Measurements from ENCODE around the gene TRIM32.

The TRIM32 gene, protein sequence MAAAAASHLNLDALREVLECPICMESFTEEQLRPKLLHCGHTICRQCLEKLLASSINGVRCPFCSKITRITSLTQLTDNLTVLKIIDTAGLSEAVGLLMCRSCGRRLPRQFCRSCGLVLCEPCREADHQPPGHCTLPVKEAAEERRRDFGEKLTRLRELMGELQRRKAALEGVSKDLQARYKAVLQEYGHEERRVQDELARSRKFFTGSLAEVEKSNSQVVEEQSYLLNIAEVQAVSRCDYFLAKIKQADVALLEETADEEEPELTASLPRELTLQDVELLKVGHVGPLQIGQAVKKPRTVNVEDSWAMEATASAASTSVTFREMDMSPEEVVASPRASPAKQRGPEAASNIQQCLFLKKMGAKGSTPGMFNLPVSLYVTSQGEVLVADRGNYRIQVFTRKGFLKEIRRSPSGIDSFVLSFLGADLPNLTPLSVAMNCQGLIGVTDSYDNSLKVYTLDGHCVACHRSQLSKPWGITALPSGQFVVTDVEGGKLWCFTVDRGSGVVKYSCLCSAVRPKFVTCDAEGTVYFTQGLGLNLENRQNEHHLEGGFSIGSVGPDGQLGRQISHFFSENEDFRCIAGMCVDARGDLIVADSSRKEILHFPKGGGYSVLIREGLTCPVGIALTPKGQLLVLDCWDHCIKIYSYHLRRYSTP

DNA sequence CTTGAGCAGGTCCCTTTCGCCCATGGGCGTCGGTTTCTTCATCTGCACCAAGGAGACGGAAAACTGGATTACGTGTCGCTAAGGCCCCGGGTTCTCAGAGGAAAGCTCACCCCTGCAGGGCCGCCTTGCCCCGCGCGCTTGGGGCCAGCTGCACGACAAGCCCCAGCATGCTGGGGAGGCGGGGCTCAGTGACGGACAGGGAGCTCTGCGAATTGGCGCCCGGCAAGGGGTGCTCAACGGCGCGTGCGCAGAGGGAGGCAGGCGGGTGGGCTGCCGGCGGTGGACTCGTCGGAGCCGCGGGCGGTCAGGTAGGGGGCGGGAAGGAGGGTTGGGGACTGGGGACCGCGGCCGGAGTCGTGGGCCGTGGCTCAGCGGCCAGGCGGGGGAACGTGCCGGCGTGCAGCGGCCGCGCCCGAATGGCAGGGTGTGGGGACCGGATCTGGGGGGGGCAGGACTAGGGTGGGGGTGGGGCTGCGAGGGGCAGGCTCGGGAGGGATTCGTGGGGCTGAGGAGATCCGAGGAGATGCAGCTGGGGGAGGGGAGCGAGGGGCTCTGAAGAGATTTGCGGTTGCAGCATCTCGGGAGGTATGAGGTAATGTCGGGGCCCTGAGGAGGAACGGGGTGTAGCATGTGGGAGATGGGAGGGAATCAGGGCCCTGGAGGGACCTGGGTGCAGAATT, at the start of gene TRIM32:
Gene TRIM32, plus strand, starts transcription at position 232 of the 680 bp plus-strand sequence. CDS start 10,438 bp downstream, outside the sequence.
- DNase-seq: peak; percentile 93

DNA sequence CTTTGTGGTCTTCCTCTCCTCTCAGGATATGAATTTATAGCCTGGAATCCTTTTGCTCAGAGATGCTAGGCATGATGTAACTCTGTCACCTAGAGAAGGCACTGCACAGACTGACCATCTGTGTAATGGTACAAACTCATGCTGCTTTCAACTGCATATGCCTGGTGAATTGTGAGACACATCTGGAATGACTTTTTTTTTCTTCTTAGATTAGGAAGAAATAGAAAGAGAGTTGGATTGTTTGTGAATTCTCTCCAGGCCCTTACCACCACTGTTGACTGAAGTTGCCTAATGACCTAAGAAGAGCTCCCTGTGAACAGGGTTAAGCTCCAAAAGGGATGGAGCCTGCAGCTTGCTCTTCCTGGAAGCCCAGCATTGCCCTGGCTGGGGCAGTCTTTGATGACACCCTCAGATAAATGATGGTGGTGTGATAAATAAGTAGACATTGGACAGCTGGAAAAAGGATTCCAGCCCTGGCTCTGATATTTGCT, 47.8 kb upstream of the TRIM32 start:
- no peak for DNase-seq

DNA sequence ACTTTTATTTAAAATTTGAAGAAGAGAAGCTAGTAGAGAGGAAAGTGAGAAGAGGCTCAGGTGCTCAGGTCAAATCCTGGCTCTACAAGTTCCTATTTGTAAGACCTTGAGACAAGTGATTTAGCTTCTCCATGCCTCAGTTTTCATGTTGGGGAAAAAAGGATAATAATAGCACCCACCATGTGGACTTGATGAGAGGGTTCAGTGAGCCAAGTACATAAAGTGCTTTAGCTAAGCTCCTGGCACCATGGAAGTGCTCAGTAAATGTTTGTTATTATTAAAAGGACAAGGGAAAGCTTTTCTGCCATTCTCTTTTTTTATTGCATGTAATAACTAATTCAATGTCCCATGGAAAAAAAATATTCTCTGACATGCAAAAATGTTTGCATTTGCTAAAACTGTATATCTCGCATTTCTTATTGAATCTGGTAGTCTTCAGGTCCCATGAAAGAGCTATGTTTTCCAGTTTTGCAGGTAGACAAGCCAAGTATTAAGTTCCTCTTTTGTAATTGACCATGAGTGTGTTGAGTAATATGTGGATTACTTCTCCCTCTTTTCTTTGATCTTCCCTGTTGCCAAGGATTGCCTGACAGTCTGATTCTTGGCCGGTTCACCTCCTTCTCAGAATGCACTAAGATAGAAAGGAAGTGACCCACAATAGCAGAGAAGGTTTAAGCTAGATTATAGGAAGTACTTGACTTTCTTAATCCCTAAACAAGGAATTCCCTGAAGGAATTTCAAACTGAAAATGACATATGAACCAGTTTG, 45.6 kb upstream of the TRIM32 start:
- no peak for DNase-seq

DNA sequence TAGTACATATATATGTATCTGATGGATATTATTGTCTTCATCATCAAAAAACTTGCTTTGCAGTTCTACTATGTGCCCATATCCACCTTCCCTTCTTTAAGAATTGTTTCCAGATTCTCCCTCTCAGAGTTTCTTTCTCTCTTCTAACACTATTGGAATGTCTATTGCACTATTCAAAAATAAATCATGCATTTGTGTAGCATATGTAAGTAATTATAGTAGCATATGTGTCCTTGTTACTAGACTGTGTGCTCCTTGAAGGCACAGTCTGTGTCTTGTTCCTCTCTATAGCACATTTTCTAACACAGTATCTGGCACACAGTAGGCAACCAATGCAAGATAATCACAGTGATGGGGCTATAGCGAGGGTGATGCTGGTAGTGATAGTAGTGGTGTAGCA, 43.4 kb upstream of the TRIM32 start:
- no peak for DNase-seq

DNA sequence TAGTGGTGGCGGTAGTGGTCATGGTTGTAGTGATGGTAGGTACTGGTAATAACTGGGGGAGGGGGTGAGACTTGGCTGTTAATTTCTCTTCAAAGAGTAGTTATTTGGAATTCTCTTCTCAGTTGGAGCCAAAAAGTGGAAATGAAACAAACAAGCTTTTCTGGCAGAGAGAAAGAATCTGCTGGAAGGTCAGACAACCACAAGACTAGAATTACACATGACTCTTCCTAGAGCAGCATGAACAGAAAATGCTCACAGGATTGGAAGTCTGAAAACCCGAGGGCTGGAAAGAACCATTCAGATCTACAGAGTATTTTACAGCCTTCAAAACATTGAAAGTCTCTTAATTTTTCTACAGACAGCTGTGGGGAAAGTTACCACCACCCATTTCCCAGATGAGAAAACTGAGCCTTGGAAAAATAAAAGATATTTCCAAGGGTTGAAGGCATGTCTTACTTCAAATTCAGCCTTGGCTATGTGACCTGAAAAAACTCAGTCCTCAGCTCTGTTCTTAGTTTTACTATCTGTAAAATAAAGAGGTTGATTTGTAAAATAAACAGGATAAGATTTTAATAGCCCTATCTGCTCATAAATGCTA, 42.9 kb upstream of the TRIM32 start:
- DNase-seq: no peak

DNA sequence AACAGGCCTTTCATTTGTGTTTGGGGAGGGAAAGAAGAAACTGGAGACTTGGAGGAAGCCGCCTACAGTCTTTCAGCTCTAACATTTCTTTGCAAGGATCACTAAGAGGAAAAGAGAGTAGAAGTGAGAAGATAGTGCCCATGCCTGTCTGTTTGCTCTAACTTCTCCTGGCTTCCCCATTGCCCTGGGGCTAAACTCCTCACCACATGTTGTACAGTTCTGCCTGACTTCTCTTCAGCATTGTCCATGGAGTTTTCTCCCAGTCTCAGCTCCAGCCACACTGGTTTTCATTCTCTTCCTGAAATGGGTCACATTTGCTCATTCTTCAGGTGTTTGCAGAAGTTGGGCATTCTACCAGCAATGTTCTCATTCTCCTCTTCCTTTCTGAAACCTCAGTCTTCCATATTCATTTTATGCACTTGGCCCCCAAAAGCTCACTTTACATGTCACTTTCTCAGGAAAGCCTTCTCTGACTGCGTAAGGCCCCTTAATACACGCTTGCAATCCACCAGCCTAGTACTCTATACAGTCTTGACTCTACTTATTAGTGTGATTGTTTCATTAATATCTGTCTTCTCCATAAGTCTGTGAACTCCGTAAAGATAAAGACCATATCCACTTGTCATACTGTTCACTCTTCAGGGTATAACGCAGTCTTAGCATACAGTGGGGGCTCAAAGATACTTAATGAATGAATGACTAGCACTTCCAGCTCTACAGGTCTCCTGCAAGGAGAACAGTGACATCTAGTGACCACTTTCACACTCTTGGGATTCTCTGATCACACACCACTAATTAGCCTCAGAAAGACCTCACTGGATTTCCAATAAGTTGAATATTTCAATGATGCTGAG, 40.2 kb upstream of the TRIM32 start:
- no peak for DNase-seq

DNA sequence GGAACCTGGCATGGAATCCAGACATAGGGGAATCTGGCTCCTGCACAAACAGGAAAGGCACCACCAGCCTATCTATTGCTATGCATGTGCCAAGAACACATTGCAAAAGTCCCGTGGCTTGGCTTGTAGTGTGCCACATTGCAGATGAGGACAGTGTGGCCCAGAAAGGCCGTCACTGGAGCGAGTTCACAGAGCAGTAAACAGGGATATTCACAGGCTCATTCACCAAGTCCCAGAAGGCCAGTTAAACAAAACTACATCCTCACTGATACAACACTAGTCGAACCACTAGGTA, 39.6 kb upstream of the TRIM32 start:
- no peak for DNase-seq

DNA sequence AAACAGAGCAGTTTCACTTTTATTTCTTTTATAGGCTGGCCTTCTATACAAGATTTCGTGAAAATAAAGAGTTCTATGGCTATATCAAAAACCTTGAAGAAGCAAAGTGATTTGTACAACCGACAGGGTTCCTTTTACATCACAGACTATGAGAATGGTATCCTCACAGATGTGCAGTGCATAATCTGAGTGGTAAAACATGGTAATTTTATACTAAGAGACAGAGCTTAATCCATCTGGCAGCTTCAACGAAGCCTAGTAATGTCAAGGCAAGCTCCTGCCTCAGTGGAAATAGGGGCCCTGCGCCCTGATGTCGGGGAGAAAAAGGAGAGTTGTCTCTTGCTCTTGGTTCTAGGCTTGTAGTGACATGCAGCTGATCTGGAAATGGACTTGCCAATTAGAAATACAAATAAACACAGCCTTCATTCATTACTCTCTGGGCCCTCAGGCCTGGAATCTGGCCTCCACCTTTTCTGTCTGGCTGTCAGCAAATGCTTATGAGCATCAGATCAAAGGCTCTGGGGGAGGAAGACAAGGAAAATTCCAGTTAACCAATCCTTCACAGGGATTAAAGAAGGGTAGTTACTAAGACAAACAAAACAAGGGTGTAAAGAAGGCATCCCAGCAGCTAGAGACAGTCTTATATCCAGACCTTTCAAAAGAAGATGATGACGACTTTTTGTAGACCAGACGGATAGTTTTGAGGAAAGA, 33.6 kb upstream of the TRIM32 start:
- no peak for DNase-seq

DNA sequence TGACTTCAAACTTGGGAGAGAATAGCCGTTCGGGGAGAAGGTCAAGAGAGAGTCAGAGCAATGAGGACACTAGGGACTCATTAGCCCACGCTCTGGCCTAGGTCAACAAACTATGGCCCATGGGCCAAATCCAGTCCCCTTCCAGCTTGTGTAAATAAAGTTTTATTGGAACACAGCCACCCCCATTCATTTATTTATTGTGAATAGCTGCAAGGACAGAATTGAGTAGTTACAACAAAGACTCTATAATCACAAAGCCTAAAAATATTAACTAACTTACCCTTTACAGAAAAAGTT, 33.1 kb upstream of the TRIM32 start:
- DNase-seq: no peak

DNA sequence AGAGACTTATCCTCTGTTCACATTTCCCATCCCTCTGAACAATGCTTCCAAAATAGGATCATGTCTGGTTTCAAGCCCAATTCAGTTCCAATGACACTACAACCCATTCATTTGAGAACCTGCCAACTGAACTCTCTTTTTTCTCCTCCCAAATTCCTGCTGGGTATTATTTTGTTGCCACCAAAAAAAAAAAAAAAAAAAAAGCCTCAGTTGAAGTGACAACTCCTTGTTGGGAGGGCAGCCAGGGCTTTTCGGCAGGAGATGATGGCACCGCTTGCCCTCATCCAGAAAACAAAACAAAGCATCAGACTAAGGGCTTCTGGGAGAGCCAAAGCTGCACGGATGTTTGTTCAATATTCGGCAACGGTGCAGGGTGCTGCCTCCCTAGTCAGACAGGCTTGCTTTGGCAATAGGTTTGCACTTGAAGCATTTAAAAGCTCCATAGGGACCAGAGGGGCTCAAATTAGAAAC, 30.6 kb upstream of the TRIM32 start:
- DNase-seq: no peak

DNA sequence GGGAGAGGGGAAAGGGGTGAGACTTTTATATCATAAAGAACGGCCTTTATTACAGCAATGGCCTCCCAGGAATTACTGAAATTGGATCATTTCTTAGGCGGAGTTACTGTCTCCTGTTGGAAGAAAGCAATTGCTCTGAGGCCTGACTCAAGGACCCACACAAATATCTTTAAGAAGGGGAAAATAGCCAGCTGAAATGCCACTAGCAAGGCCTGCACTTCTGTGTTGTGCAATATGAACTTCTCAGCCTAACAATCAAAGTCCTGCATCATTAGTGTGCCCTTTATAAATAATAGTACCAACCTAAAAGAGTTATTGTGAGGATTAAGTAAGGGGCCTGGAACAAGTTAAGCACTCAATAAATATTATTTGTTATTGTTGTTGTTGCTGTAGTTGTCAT, 30.1 kb upstream of the TRIM32 start:
- no peak for DNase-seq

DNA sequence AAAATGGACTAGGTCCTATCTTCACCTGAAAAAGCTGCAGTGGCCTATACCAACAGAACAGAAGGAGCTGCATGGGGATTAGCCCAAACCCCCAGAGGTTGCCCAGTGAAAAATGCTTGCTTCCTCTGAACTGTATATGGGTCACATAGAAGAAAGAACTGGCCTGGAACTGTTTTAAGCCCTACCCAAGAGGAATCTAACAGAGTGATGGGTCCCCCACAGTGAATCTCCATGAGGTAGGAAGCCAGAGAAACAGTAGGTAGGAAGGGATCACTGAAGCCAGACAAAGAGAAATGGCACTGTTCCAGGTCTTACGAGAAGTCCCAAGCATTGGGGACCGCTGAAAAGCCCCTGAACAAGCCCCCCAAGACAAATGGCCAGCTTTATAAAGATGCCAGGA, 28.8 kb upstream of the TRIM32 start:
- no peak for DNase-seq

DNA sequence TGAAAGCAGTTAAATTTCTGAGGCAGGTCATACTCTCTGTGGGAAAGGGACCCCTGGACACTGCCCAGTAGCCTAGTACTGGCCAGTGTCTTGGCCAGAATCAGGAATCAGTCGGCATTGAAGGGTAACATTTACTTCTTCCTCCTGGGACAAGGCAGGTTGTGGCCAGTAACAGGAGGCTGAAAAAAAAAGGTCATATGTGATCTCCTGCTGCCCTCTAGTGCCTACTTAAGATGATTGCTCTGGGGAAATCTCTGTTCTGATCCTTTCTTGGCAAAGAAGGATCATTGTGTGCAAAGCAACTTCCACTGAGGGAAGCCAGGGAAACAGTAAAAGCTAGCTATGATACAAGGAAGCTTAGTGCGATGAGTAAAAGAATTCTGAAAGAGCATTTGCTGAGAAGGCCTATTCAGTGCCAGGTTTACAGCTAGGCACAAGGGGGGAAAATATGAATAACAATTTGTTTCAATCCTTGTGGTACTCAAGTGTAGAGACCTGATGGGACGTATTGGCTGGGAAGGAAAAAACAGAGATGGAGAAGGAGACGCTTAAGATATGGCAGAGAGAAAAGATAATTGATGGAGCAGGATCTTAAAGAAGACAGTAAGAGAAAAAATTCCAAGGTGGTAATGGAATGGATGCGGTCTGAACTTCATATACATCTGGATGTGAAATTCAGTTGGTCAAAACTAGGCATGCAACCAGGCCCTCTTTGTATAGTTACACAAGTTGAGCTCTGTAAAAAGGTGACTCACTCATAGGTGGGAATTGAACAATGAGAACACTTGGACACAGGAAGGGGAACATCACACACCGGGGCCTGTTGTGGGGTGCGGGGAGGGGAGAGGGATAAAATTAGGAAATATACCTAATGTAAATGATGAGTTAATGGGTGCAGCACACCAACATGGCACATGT, 25.8 kb upstream of the TRIM32 start:
- peak; percentile 37 for DNase-seq

DNA sequence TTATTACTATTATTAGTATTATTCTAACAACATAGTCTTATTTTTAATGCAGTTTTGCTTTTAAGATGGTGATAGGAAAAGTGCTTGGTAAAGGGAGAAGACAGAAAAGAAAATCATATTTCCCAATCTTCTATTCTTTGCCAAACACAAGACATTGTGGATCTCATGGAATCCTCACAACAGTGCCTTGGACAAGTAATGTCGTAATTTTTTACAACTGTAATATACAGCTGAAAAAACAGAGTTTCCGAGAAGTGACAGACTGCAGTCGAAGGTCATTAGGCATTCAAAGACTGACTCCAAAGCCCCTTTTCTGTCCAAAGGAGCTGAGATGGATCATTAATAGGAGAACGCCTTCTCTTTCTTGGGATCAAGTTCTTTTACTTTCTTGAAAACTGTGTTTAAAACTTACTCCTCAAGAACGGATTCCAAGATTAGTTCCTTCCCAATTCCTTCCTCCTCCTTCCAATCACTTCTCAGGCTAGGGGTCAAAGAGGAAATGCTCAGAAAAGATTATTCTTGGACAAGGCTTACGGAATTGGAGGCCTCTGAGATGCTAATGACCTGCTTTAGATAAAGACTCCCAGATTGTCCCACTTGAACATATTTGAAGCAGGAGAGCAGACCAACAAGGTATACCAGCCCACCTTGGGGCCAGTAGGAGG, 24.3 kb upstream of the TRIM32 start:
- DNase-seq: no peak

DNA sequence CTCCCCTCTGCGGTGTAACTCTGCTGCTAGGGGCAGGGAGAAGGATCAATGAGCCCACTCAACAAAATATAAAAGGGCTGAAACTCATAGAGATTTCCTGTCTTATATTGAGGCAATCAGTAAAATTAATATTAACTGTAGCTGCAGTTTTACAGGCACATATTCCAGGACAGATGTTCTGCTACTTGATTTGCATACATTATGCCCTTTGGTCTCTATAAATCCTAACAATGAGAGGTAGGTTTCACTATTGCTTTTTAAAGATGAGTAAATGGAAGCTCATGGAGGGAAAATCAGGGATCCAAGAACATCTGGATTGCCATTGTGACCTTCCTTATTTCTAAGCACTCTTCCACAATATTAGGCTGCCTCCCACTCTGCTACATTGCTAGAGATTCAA, 23.5 kb upstream of the TRIM32 start:
- DNase-seq: no peak

DNA sequence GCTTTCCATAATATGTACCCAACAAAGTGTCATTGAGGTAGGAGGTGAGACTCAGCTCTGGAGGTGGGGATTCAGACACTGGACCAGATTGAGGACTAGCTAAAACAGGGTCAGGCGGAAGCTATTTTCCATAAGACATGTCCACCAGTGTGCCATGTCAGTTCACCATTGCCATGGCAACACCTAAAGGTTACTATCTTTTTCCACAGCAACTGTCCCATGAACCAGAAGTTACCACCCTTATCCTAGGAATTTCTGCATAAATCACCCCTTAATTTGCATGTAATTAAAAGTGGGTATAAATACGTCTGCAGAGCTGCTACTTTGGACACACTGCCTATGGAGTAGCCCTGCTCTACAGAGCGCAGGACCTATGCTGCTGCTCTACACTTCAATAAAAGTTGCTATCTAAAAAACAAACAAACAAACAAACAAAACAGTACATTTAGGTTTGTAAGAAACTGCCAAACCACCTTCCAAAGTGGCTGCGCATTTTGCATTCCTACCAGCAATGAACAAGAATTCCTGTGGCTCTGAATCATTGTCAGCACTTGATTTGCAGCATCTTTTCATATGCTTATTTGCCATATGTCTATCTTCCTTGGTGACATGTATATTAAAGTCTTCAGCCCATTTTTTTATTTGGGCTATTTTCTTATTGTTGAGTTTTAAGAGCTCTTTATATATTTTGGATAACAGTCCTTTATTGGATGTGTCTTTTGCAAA, 18.0 kb upstream of the TRIM32 start:
- no peak for DNase-seq

DNA sequence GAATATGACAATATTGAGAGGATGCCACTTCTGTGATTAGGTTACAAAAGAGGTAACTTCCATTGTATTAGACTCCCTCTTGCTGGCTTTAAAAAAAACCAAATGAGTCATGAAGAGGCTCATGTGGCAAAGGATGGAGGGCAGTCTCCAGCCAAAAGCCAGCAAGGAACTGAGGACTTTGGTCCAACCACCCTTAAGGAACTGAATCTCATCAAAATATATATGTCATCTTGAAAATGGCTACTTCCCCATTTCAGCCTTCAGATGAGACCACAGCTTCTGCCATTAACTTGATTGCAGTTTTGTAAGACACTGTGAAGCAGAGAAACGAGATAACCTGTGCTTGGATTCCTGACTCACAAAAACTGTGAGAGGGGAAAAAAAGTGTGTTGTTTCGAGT, 15.5 kb upstream of the TRIM32 start:
- no peak for DNase-seq

DNA sequence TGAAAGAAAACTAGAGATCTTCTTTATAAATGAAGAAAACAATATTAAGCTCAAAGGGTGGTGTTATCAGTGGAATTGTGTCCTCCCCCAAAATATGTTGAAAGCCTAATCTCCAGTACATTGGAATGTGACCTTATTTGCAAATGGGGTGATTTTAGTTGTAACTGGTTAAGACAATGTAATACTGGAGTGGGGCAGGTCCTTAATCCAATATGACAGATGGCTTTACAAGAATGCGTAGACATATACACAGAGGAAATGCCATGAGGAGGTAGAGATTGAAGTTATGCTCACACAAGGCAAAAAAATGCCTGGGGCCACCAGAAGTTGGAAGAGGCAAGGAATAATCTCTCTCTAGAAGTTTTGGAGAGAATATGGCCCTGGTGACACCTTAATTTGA, 13.7 kb upstream of the TRIM32 start:
- no peak for DNase-seq

Measured in CD4-positive, alpha-beta T cell treated with Interleukin-21 for 1 hour (primary cell).